BE2C (cell line): ENCODE data around the gene GRPEL1.

Source experiments
- DNase-seq: peaks from one replicate; pipeline ENCODE4 v3.0.0-alpha.2; 2020
- H3K27me3 ChIP-seq: fragments of 250-450 bp; sonication (Bioruptor Pico); 2 replicates; pipeline ENCODE4 v1.5.1; 2020; ENCODE audit warnings: mild to moderate bottlenecking
- H3K36me3 ChIP-seq: fragments of 250-450 bp; sonication (Bioruptor Pico); 2 replicates; pipeline ENCODE4 v1.5.1; 2020; ENCODE audit warnings: mild to moderate bottlenecking
- H3K4me1 ChIP-seq: fragments of 250-450 bp; sonication (Bioruptor Pico); 2 replicates; pipeline ENCODE4 v1.5.1; 2020
- H3K4me3 ChIP-seq: 2 replicates; pipeline ENCODE4 v1.5.1; 2011; ENCODE audit warnings: low read depth, low read length
- H3K9me3 ChIP-seq: fragments of 250-450 bp; sonication (Bioruptor Pico); 2 replicates; pipeline ENCODE4 v1.5.1; 2020
- TF ChIP-seq, protein P1 (sequence below): IDR thresholded peaks from 2 replicates; pipeline ENCODE4 v1.5.1; 2012; ENCODE audit warnings: mild to moderate bottlenecking, low read depth, low read length

Gene GRPEL1

DNA sequence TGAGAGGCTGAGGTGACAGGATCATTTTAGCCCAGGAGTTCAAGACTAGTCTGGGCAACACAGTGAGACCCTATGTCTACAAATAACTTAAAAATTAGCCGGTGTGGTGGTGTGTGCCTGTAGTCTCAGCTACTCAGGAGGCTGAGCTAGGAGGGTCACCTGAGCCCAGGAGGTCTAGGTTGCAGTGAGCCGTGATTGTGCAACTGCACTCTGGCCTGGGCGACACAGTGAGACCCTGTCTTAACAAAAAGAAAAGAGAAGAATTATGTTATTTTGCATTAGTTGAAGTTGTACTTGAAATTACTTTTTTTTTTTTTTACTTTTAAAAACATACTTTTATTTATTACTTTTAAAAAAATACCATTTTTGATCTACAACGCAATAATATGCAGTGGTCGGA is 46.5 kb downstream of the GRPEL1 start:
- Histone ChIP-seq H3K36me3 (peaks cover 41% of the 10 kb centered on the region), H3K9me3 (no peaks in the 10 kb centered on the region), H3K4me3 (no peak overlapping the region), H3K4me1 (no peaks in the 10 kb centered on the region), H3K27me3 (no peaks in the 10 kb centered on the region)
- TF ChIP-seq, protein P1, sequence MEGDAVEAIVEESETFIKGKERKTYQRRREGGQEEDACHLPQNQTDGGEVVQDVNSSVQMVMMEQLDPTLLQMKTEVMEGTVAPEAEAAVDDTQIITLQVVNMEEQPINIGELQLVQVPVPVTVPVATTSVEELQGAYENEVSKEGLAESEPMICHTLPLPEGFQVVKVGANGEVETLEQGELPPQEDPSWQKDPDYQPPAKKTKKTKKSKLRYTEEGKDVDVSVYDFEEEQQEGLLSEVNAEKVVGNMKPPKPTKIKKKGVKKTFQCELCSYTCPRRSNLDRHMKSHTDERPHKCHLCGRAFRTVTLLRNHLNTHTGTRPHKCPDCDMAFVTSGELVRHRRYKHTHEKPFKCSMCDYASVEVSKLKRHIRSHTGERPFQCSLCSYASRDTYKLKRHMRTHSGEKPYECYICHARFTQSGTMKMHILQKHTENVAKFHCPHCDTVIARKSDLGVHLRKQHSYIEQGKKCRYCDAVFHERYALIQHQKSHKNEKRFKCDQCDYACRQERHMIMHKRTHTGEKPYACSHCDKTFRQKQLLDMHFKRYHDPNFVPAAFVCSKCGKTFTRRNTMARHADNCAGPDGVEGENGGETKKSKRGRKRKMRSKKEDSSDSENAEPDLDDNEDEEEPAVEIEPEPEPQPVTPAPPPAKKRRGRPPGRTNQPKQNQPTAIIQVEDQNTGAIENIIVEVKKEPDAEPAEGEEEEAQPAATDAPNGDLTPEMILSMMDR, result no peak
- no peak for DNase-seq

DNA sequence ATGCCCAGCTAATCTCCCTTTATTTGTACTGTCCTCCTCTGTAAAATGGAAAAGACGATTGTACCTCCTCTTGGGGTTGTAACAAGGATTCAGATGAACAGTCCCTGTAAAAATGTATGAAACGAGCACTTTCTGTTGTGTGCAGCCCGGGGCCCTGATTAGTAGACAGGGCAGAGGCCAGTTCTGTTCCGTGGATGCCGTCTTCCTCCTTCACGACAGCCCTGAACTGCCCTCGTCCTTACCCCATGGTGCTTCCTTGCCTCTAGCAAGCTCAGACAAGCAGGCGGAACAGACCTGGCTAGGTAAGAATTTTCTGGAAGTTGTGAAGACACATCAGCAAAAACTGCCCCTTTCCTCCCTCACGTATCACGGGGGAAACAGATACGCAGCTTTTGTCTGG is 47.0 kb downstream of the GRPEL1 start:
- H3K9me3 ChIP-seq, result no peaks in the 10 kb centered on the region
- TF ChIP-seq, protein P1, result no peak
- no peak overlapping the region for H3K4me3 ChIP-seq
- no peaks in the 10 kb centered on the region for H3K4me1 ChIP-seq
- peaks cover 42% of the 10 kb centered on the region for H3K36me3 ChIP-seq
- DNase-seq, result no peak
- no peaks in the 10 kb centered on the region for H3K27me3 ChIP-seq

DNA sequence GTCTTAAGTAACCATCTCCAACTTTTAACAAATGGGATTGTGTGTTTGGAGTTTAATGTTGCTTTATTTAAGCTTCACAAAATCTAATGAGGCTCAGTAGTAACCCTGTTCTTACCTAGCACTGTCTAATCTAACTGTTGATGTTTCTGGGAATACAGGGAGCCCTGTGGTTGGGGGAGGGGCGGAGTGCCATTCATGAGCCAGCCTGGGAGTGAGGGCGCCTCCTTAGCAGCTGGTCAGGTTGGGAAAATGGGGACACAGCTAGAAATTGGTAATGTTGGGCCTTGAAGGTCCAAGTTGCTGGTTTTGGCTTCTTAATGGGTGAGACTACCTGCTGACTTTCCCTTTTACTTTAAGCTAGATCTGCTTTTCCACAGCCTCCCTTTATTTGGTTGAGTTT is 47.6 kb downstream of the GRPEL1 start:
- no peak overlapping the region for H3K4me3 ChIP-seq
- DNase-seq, result no peak
- no peaks in the 10 kb centered on the region for H3K9me3 ChIP-seq
- H3K36me3 ChIP-seq, result peaks cover 46% of the 10 kb centered on the region
- TF ChIP-seq, protein P1, result no peak
- no peaks in the 10 kb centered on the region for H3K4me1 ChIP-seq
- H3K27me3 ChIP-seq, result no peaks in the 10 kb centered on the region

DNA sequence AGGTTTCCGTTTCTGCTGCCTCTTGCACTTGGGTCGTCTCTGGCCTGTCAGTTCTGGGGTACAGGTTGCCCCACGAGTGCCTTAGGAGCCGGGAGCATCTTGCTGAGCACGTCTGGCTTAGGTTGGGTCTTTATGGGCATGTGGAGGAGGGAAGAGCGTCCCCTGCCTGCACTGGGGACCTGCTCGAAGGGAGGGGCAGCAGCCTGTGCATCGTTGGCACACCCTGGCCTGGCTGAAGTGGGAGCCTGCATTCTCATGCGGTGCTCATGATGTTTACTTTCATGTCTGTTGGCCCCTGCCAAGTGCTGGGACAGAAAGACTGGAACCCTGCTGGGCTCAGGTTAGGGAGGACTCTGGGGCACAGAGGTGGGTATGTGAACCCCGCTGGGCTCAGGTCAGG is 48.5 kb downstream of the GRPEL1 start:
- no peak for DNase-seq
- Histone ChIP-seq H3K4me3 (no peak overlapping the region), H3K4me1 (no peaks in the 10 kb centered on the region), H3K36me3 (peaks cover 51% of the 10 kb centered on the region), H3K27me3 (no peaks in the 10 kb centered on the region), H3K9me3 (no peaks in the 10 kb centered on the region)
- TF ChIP-seq, protein P1, result no peak

DNA sequence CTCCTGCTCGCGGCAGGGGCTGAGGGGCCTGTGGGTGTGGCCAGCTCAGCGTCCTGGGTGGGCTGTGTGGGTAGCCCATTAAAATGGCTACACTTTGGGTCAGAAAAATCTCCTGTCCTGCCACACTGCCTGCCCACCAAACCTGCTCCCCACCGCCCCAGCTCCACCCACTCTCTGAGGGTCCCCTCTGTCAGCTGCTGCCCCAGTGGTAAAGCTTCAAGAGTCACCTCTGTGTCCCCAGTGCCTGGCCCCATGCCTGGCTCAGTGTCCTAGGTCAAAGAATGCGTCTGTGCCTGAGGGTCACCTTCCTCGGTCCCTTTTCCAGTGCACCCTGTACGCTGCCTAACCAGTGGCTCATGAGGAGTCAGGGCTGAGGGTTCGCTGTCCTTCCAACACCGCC is 49.6 kb downstream of the GRPEL1 start:
- Histone ChIP-seq H3K4me3 (no peak overlapping the region), H3K9me3 (no peaks in the 10 kb centered on the region), H3K27me3 (no peaks in the 10 kb centered on the region), H3K36me3 (peaks cover 53% of the 10 kb centered on the region), H3K4me1 (peaks cover 2% of the 10 kb centered on the region)
- TF ChIP-seq, protein P1, result no peak
- no peak for DNase-seq

DNA sequence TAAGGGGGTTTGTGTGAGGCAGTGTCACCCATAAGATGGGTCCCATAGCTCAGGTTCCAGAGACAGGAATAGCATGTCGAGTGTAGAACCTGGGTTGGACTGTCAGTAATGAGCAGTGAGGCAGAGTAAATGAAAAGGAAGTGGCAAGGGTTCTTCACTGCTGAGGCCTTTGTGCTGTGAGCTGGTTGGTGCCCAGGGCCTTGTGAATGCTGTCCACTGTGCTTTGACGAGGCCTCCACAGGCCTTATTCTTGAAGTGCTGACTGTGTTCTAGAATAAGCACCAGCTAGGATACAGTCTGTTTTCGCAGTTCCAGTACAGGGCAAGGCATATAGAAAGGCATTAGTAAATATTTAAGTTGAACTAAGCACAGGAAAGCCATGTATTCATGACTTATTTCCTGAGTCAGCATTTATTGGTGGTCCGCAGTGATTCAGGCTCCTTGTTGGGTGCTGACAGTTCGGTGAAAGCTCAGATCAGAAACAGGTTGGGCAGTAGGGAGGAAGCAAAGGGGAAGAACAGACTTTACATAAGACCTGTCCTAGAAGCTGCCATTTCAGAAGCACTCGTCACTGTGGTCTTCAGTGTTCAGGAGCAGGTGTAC is 50.3 kb downstream of the GRPEL1 start:
- H3K4me1 ChIP-seq, result peaks cover 6% of the 10 kb centered on the region
- H3K9me3 ChIP-seq, result no peaks in the 10 kb centered on the region
- H3K36me3 ChIP-seq, result peaks cover 56% of the 10 kb centered on the region
- TF ChIP-seq, protein P1, result no peak
- H3K27me3 ChIP-seq, result no peaks in the 10 kb centered on the region
- DNase-seq, result no peak
- H3K4me3 ChIP-seq, result no peak overlapping the region
